GM06990 (cell line): ENCODE results near the gene CALR3.

Experiments used
- DNase-seq: peaks from one replicate; pipeline ENCODE4 v3.0.0-alpha.2; 2011; ENCODE audit not compliant: insufficient read length; ENCODE audit errors: extremely low read depth
- H3K27me3 ChIP-seq: replicated peaks from 2 replicates; pipeline ENCODE4 v1.6.0; 2011; ENCODE audit warnings: low read length; ENCODE audit not compliant: control insufficient read depth, insufficient read depth
- H3K36me3 ChIP-seq: 2 replicates; pipeline ENCODE4 v1.5.1; 2011; ENCODE audit warnings: low read length; ENCODE audit not compliant: control insufficient read depth, insufficient read depth
- H3K4me3 ChIP-seq: replicated peaks from 2 replicates; pipeline ENCODE4 v1.5.1; 2011; ENCODE audit warnings: low read depth, mild to moderate bottlenecking, control low read depth, low read length
- TF ChIP-seq, protein P1 (sequence below): IDR thresholded peaks from 2 replicates; pipeline ENCODE4 v1.5.1; 2011; ENCODE audit warnings: low read length, control low read depth, mild to moderate bottlenecking, inconsistent platforms; ENCODE audit not compliant: insufficient read depth, poor library complexity, severe bottlenecking

CALR3 gene

GRCh38 chr19:16527334-16527935, 31.5 kb upstream of the CALR3 start:
- TF ChIP-seq, protein P1, sequence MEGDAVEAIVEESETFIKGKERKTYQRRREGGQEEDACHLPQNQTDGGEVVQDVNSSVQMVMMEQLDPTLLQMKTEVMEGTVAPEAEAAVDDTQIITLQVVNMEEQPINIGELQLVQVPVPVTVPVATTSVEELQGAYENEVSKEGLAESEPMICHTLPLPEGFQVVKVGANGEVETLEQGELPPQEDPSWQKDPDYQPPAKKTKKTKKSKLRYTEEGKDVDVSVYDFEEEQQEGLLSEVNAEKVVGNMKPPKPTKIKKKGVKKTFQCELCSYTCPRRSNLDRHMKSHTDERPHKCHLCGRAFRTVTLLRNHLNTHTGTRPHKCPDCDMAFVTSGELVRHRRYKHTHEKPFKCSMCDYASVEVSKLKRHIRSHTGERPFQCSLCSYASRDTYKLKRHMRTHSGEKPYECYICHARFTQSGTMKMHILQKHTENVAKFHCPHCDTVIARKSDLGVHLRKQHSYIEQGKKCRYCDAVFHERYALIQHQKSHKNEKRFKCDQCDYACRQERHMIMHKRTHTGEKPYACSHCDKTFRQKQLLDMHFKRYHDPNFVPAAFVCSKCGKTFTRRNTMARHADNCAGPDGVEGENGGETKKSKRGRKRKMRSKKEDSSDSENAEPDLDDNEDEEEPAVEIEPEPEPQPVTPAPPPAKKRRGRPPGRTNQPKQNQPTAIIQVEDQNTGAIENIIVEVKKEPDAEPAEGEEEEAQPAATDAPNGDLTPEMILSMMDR = no peak
- peaks cover 64% of the 10 kb centered on the region for H3K36me3 ChIP-seq
- no peak overlapping the region for H3K4me3 ChIP-seq
- H3K27me3 ChIP-seq = no peaks in the 10 kb centered on the region
- DNase-seq = no peak

DNA sequence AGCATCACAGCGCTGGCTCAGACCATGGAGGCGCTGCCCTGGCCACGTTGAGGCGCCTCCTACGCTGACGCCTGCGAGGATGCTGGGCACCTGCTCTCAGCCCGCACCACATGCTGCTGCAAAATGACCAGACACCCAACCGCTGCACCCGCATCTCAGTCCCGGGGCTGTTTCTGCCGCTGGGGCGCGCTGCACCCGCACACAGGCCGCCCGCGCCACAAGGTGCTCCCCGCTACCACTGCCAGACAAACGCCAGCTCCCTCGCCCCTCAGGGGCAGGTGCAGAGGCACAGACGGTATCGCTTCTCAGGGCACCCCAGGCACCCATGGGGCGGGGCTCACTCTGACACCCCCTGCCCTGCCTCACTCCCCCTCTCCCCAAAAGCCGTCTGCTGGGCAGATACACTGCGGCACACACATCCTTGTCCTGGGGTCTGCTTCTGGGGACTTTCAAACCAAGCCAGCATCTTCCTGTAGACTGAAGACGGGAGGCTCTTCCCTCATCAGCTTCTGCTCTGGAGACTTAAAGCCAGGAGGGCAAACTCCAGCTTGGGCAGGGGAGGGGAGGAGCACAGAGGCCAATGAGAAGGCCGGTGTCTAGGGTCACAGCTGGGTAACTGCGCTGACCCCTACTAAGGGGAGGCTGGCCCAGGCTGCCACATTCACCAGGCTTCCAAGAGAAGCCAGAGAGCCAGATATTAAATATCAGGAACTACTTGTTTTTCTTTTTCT, 29.9 kb upstream of the CALR3 start:
- H3K36me3 ChIP-seq = peaks cover 62% of the 10 kb centered on the region
- H3K4me3 ChIP-seq = no peak overlapping the region
- DNase-seq = no peak
- TF ChIP-seq, protein P1 = no peak
- no peaks in the 10 kb centered on the region for H3K27me3 ChIP-seq

GRCh38 chr19:16524991-16525734, 29.2 kb upstream of the CALR3 start:
- DNase-seq = no peak
- no peaks in the 10 kb centered on the region for H3K27me3 ChIP-seq
- peaks cover 65% of the 10 kb centered on the region for H3K36me3 ChIP-seq
- no peak overlapping the region for H3K4me3 ChIP-seq
- TF ChIP-seq, protein P1 = no peak

GRCh38 chr19:16522559-16523377, 26.8 kb upstream of the CALR3 start:
- Histone ChIP-seq H3K36me3 (peaks cover 64% of the 10 kb centered on the region), H3K27me3 (no peaks in the 10 kb centered on the region), H3K4me3 (no peak overlapping the region)
- TF ChIP-seq, protein P1 = no peak
- DNase-seq = no peak

- TF ChIP-seq, protein P1 = no peak
- Histone ChIP-seq H3K27me3 (no peaks in the 10 kb centered on the region), H3K36me3 (peaks cover 63% of the 10 kb centered on the region), H3K4me3 (no peak overlapping the region)
- DNase-seq = no peak
These were observed 25.8 kb upstream of the CALR3 start for GRCh38 chr19:16521715-16522289.
